MV-4-11 (cell line): ENCODE measurements around the gene DDX10.

Experiments used
- DNase-seq: peaks from one replicate; lab custom pipeline; 2025; lab: John Stamatoyannopoulos, UW

Gene DDX10

GRCh38 chr11:108825381-108825780 is 160.5 kb downstream of the DDX10 start:
- no peak for DNase-seq

GRCh38 chr11:108826136-108826535 is 161.3 kb downstream of the DDX10 start:
- no peak for DNase-seq

- DNase-seq: no peak
Observed at GRCh38 chr11:108835624-108836023, 170.8 kb downstream of the DDX10 start.

GRCh38 chr11:108836541-108836940 is 171.7 kb downstream of the DDX10 start:
- DNase-seq: no peak

- DNase-seq: no peak
Observed at GRCh38 chr11:108838102-108838791, 173.4 kb downstream of the DDX10 start.

- DNase-seq: peak; percentile 47
Observed at GRCh38 chr11:108838792-108839105, 173.9 kb downstream of the DDX10 start.

- no peak for DNase-seq
Observed at GRCh38 chr11:108846009-108846408, 181.1 kb downstream of the DDX10 start.

GRCh38 chr11:108847298-108847990 is 182.6 kb downstream of the DDX10 start:
- DNase-seq: no peak

GRCh38 chr11:108851781-108852180 is 186.9 kb downstream of the DDX10 start:
- DNase-seq: no peak

GRCh38 chr11:108852701-108853100 is 187.8 kb downstream of the DDX10 start:
- no peak for DNase-seq

GRCh38 chr11:108853151-108853550 is 188.3 kb downstream of the DDX10 start:
- DNase-seq: no peak

GRCh38 chr11:108853864-108854263 is 189.0 kb downstream of the DDX10 start:
- DNase-seq: no peak

- no peak for DNase-seq
Observed at GRCh38 chr11:108854346-108854745, 189.5 kb downstream of the DDX10 start.

- no peak for DNase-seq
Observed at GRCh38 chr11:108857382-108857781, 192.5 kb downstream of the DDX10 start.

- DNase-seq: no peak
Observed at GRCh38 chr11:108858622-108859021, 193.8 kb downstream of the DDX10 start.

- DNase-seq: no peak
Observed at GRCh38 chr11:108859510-108859909, 194.6 kb downstream of the DDX10 start.

- DNase-seq: no peak
Observed at GRCh38 chr11:108863528-108863927, 198.7 kb downstream of the DDX10 start.

GRCh38 chr11:108865406-108865805 is 200.5 kb downstream of the DDX10 start:
- DNase-seq: no peak

GRCh38 chr11:108866781-108867180 is 201.9 kb downstream of the DDX10 start:
- no peak for DNase-seq

GRCh38 chr11:108870373-108871020 is 205.6 kb downstream of the DDX10 start:
- no peak for DNase-seq

GRCh38 chr11:108871152-108871551 is 206.3 kb downstream of the DDX10 start:
- DNase-seq: peak; percentile 12

GRCh38 chr11:108871867-108872266 is 207.0 kb downstream of the DDX10 start:
- DNase-seq: no peak

GRCh38 chr11:108872781-108873291 is 208.0 kb downstream of the DDX10 start:
- no peak for DNase-seq
